ENCODE data around the gene DENND1A. TPM values are rescaled to one million over a fixed set of nuclear protein-coding genes. Genes with fewer than 3 reads are reported as not detected.

DENND1A gene
- total RNA-seq, 4 donors from 2014 or later = 15.8 to 33.5 (median 23.9) TPM

GRCh38 chr9:123392802-123393201, 537.1 kb downstream of the DENND1A start:
- Histone ChIP-seq H3K4me1 (no peaks in the 10 kb centered on the region), H3K4me3 (no peak overlapping the region), H3K9me3 (no peaks in the 10 kb centered on the region), H3K27ac (no peak overlapping the region), H3K27me3 (no peaks in the 10 kb centered on the region), H3K36me3 (no peaks in the 10 kb centered on the region)
- 99% methylated on average over 4 of the region's 4 CpGs for WGBS
- TF ChIP-seq EP300 (IDR thresholded peaks at IDR 0.05) (no peak), POLR2A (IDR thresholded peaks at IDR 0.05) (no peak), CTCF (IDR thresholded peaks at IDR 0.05) (no peak), POLR2AphosphoS5 (IDR thresholded peaks at IDR 0.05) (no peak)
- DNase-seq (ENCODE audit: low spot score in 2 of 2) = no peak

GRCh38 chr9:123391946-123392345, 538.0 kb downstream of the DENND1A start:
- no peak for DNase-seq (ENCODE audit: low spot score in 2 of 2)
- Histone ChIP-seq H3K9me3 (no peaks in the 10 kb centered on the region), H3K27me3 (no peaks in the 10 kb centered on the region), H3K4me3 (no peak overlapping the region), H3K36me3 (no peaks in the 10 kb centered on the region), H3K4me1 (no peaks in the 10 kb centered on the region), H3K27ac (no peak overlapping the region)
- no peak for TF ChIP-seq CTCF (IDR thresholded peaks at IDR 0.05)
- no peak for TF ChIP-seq EP300 (IDR thresholded peaks at IDR 0.05)
- no peak for TF ChIP-seq POLR2A (IDR thresholded peaks at IDR 0.05)
- no peak for TF ChIP-seq POLR2AphosphoS5 (IDR thresholded peaks at IDR 0.05)
- 94% methylated on average over 28 of the region's 28 CpGs for WGBS

- no peak for DNase-seq (ENCODE audit: low spot score in 2 of 2)
- H3K4me3 ChIP-seq = no peak overlapping the region
- 97% methylated on average over 5 of the region's 5 CpGs for WGBS
- no peaks in the 10 kb centered on the region for H3K27me3 ChIP-seq
- H3K4me1 ChIP-seq = no peaks in the 10 kb centered on the region
- TF ChIP-seq POLR2AphosphoS5 (IDR thresholded peaks at IDR 0.05) (no peak), EP300 (IDR thresholded peaks at IDR 0.05) (no peak), POLR2A (IDR thresholded peaks at IDR 0.05) (no peak), CTCF (IDR thresholded peaks at IDR 0.05) (no peak)
- H3K27ac ChIP-seq = no peak overlapping the region
- no peaks in the 10 kb centered on the region for H3K9me3 ChIP-seq
- no peaks in the 10 kb centered on the region for H3K36me3 ChIP-seq
These were observed 538.7 kb downstream of the DENND1A start for GRCh38 chr9:123391233-123391632.

- Histone ChIP-seq H3K4me1 (no peaks in the 10 kb centered on the region), H3K27ac (no peak overlapping the region), H3K36me3 (no peaks in the 10 kb centered on the region), H3K4me3 (no peak overlapping the region), H3K27me3 (no peaks in the 10 kb centered on the region), H3K9me3 (no peaks in the 10 kb centered on the region)
- no peak for DNase-seq (ENCODE audit: low spot score in 2 of 2)
- WGBS = 91% methylated on average over 12 of the region's 23 CpGs
- TF ChIP-seq POLR2A (IDR thresholded peaks at IDR 0.05) = no peak
- no peak for TF ChIP-seq CTCF (IDR thresholded peaks at IDR 0.05)
- no peak for TF ChIP-seq EP300 (IDR thresholded peaks at IDR 0.05)
- no peak for TF ChIP-seq POLR2AphosphoS5 (IDR thresholded peaks at IDR 0.05)
These were observed 539.4 kb downstream of the DENND1A start for GRCh38 chr9:123390337-123391135.

GRCh38 chr9:123389698-123390097, 540.2 kb downstream of the DENND1A start:
- no peaks in the 10 kb centered on the region for H3K9me3 ChIP-seq
- 83% methylated on average over 12 of the region's 12 CpGs for WGBS
- H3K27ac ChIP-seq = no peak overlapping the region
- no peak for DNase-seq (ENCODE audit: low spot score in 2 of 2)
- H3K4me1 ChIP-seq = no peaks in the 10 kb centered on the region
- no peaks in the 10 kb centered on the region for H3K27me3 ChIP-seq
- TF ChIP-seq POLR2A (IDR thresholded peaks at IDR 0.05) = no peak
- H3K36me3 ChIP-seq = no peaks in the 10 kb centered on the region
- H3K4me3 ChIP-seq = no peak overlapping the region
